Sigmoid colon (tissue), 4 donors: Measurements from ENCODE around the gene ALG12.

ENCODE experiments used
- EP300 ChIP-seq, 4 donors: sonication (generic); formaldehyde crosslinking; IDR thresholded peaks; one replicate each; pipeline ENCODE4 v1.6.1; 2017; ENCODE audit warnings: antibody characterized with exemption in 4 of 4
- POLR2A ChIP-seq, 2 donors: fragments of 450-650 bp; IDR thresholded peaks; one replicate each; pipeline ENCODE4 v1.6.1; 2016; ENCODE audit warnings: antibody characterized with exemption in 2 of 2, mild to moderate bottlenecking in 2 of 2, moderate library complexity in 2 of 2
- TF ChIP-seq, protein P1 (sequence below), 4 experiments: fragments of 450-650 bp in 3 of 4; fragments of 200-600 bp in 1 of 4; IDR thresholded peaks; one replicate each; pipeline ENCODE4 v1.5.1; 2016 to 2019; ENCODE audit warnings: antibody characterized with exemption in 4 of 4, mild to moderate bottlenecking in 3 of 4, moderate library complexity in 2 of 4

DNA sequence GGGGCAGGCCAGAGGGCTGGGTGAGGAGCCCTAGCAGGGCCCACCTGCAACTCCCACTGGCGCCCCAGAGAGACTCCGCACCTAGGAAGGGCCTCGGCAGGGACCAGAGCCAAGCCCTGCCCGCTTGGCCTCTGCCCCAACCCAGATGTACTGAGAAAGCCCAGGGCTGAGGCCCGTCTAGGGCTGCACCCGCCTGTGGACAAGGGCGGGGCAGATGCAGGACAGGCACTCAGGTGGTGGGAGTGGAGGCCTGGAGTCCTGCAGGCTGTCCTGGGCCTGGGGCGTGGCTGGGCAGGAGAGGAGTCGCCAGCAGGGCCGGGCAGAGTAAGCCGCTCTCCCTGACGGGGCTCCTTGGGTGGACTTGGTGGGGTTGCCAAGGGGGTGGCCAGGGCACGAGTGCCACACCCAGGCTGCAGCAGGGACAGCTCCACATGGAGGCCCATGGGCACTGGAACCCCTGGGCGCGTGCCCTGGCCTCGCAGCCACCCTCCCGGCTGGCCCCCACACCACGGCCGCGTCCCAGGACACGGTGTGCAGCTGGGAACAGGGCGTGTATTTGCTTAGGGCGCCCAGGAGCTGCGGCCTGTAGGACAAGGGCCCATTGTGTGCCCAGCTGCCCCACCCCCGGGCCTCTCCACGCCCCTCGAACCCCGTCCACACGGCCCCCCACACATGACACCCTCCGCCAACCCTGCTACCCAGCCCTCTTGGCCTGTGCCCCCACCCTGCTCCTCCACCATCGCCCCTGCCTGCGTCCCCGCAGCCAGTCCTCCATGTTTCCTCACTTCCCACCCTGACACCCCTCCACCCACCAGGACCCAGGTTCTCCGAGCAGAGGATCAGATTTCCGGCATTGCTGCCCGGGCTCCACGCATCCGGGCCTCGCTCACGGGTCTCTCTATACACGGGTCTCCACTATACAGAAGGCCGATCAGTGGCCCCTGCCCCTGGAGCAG, 31.0 kb upstream of the ALG12 start:
- TF ChIP-seq, protein P1, sequence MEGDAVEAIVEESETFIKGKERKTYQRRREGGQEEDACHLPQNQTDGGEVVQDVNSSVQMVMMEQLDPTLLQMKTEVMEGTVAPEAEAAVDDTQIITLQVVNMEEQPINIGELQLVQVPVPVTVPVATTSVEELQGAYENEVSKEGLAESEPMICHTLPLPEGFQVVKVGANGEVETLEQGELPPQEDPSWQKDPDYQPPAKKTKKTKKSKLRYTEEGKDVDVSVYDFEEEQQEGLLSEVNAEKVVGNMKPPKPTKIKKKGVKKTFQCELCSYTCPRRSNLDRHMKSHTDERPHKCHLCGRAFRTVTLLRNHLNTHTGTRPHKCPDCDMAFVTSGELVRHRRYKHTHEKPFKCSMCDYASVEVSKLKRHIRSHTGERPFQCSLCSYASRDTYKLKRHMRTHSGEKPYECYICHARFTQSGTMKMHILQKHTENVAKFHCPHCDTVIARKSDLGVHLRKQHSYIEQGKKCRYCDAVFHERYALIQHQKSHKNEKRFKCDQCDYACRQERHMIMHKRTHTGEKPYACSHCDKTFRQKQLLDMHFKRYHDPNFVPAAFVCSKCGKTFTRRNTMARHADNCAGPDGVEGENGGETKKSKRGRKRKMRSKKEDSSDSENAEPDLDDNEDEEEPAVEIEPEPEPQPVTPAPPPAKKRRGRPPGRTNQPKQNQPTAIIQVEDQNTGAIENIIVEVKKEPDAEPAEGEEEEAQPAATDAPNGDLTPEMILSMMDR (IDR thresholded peaks at IDR 0.05) = no peak
- TF ChIP-seq EP300 (IDR thresholded peaks at IDR 0.05) = no peak
- TF ChIP-seq POLR2A (IDR thresholded peaks at IDR 0.05) = peak in 1 of 2 donors; percentile 73
